ENCODE measurements around the gene NMBR.

The NMBR gene

GRCh38 chr6:142027074-142027473 is 119.8 kb downstream of the NMBR start:
- Histone ChIP-seq H3K27me3 (no peaks in the 10 kb centered on the region), H3K36me3 (no peaks in the 10 kb centered on the region), H3K4me1 (no peaks in the 10 kb centered on the region), H3K4me3 (no peak overlapping the region), H3K27ac (no peak overlapping the region), H3K9me3 (replicated peaks in 1 of 11) (peaks cover 0 to 4% (median 0%) of the 10 kb centered on the region in 11 experiments; a peak in 1 of 22 replicates), H3K9ac (no peak overlapping the region), H4K20me1 (no peaks in the 10 kb centered on the region), H3K4me2 (no peak overlapping the region)
- no peak for TF ChIP-seq Cebpa-rat (IDR thresholded peaks at IDR 0.05)

GRCh38 chr6:142026471-142026870 is 120.5 kb downstream of the NMBR start:
- no peak overlapping the region for H3K9ac ChIP-seq
- no peak overlapping the region for H3K27ac ChIP-seq
- H3K36me3 ChIP-seq = no peaks in the 10 kb centered on the region
- no peaks in the 10 kb centered on the region for H4K20me1 ChIP-seq
- no peak overlapping the region for H3K4me3 ChIP-seq
- no peak overlapping the region for H3K4me2 ChIP-seq
- no peaks in the 10 kb centered on the region for H3K27me3 ChIP-seq
- no peaks in the 10 kb centered on the region for H3K4me1 ChIP-seq
- TF ChIP-seq Cebpa-rat (IDR thresholded peaks at IDR 0.05) = no peak
- peaks cover 0 to 4% (median 0%) of the 10 kb centered on the region in 11 experiments; a peak in 1 of 22 replicates for H3K9me3 ChIP-seq (replicated peaks in 1 of 11)

Data from BLaER1 treated with 17β-estradiol and CSF1 and Interleukin-3, amounts not matched to agents 10 nM and 100 nM (cell line).